CD4-positive, alpha-beta T cell treated with Interferon alpha-2 for 1 hour (primary cell): Measurements from ENCODE around the gene SPNS1.
A peak's percentile ranks its signal among the peaks of the same experiment; 100 is the strongest.
"Not testable (repeated sequence)": the region's sequence is repeated elsewhere in the genome, so short reads cannot be mapped to it uniquely, and the experiment has no call there.

Experiments used
- DNase-seq, 2 donors: peaks; one replicate each; pipeline ENCODE4 v3.0.0-alpha.2; 2020 to 2022

The SPNS1 gene

DNA sequence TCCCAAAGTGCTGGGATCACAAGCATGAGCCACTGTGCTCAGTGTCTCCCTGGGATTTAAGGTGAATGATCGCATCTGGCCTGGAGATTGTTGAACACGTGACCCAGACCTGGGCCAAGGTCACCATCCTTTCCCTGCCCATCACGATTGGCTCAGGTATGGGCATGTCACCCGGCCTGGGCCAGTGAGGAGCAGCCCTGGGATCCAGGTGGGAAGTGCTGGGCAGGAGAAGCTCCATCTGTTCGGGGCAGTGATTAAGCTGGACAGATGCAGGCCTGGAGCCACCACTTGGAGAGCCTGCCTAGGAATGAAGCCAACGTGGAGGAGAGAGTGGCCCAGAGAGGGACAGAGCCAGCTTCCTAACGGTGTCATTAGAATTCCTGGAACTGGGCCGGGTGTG is 17.1 kb downstream of the SPNS1 start:
- no peak for DNase-seq

DNA sequence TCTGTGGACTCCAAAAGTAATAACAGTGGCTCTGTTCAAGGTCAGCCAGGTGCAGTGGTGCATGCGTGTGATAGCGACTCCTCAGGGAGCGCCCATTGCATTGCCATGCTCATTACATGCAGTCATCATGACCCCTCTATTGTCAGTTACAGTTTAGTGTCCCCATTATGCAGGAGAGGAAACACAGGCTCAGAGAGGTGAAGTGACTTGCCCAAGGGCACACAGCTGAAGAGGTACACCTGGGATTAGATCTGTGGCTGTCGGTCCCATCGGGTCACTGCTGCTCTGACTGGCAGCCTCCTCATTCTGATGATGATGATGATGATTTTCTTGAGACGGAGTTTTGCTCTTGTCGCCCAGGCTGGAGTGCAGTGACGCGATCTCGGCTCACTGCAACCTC is 17.9 kb downstream of the SPNS1 start:
- DNase-seq = no peak

DNA sequence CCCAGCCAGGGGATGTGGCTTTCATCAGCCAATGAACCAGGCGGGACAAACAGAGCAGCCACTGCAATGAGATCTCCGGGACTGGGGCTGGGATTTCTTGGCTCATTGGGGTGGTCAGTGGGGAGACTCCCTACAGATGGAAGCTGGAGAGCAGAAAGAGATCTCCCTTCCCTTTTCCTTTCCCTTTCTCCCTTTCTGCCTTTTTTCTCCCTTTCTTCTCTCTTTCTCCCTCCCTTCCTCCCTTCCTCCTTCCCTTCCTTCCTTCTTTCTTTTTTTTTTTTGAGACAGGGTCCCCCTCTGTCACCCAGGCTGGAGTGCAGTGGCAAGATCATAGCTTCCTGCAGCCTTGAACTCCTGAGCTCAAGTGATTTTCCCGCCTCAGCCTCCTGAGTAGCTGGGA is 24.3 kb downstream of the SPNS1 start:
- no peak for DNase-seq

DNA sequence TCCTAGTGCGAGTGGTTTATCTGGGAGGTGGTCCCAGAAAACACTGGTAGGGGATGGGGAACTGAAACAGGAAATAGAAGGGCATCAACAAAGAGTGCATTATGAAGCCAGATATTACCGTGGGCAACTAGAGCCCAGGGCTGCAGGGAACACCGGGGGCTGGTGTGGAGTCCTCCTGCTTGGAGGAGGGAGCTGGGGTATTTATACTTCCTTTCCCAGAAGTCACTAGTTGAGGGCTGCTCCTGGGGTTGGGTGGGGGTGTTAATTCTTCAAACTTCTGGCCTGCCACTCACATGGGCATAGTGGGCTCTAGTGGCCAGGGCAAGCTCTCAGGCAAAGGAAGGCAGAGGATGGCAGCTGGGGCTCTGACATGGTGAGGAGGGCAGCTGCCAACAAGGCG is 25.0 kb downstream of the SPNS1 start:
- DNase-seq = no peak

DNA sequence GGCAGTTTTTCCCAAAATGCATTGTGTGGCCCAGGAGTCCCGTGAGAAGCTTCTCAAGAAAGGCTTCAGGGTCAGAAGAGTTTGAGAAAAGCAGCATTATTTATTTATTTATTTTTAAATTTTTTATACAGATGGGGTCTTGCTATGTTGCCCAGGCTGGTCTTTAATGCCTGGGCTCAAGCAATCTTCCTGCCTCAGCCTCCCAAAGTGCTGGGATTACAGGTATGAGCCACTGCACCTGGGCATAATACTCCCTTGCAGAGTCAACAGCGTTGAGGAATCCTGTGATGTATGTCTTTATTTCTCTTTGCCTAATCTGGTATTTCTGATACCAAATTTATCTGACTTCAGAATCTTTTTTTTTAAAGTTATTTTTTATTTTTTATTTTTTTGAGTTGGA is 25.4 kb downstream of the SPNS1 start:
- DNase-seq = no peak

- DNase-seq = not testable (repeated sequence)
These were observed 30.0 kb downstream of the SPNS1 start for GRCh38 chr16:29004496-29005139.

- peak; percentile 39 to 65 for DNase-seq
These were observed 33.4 kb downstream of the SPNS1 start for GRCh38 chr16:29007730-29008593.

DNA sequence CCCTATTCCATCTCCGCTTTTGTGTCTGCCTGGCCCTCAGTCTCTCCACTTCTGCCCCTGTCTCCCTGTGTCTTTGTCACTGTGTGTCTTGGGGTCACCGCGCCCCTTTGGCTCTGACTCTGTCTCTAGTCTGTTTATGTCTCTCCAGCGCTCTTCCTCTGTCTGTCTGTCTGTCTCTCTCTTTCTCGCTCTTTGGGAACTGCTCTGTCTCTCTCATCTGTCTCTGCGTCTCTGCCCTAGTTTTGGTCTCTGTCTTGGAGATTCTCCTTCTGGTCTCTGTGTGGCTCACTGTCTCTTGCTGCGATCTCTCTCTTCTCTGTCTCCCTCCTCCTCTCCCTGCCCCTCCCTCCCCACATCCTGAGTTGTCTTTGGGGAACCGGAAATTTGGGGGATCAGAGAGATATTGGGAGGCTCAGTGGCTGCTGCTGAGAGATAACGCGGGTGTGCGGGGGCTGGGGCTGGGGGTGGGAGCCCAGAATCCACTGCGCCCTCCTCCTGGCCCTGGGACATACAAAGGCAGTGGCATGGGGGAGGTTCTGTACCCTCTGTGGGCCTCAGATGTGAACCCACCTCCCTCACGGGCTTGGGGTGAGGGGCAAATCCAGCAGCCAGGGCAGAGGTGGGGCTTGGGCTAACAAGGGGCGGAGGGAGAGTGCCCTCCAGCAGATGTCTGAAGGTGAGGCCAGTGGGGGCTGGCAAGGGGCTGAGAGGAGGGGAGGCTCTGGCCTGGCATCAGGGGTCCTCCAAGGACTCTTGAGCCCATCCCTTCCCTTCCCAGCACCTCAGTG is 34.7 kb downstream of the SPNS1 start:
- peak in 1 of 2 donors; percentile 43 for DNase-seq

GRCh38 chr16:29009838-29010166 is 35.2 kb downstream of the SPNS1 start:
- no peak for DNase-seq

- no peak for DNase-seq
These were observed 36.5 kb downstream of the SPNS1 start for GRCh38 chr16:29011112-29011511.

DNA sequence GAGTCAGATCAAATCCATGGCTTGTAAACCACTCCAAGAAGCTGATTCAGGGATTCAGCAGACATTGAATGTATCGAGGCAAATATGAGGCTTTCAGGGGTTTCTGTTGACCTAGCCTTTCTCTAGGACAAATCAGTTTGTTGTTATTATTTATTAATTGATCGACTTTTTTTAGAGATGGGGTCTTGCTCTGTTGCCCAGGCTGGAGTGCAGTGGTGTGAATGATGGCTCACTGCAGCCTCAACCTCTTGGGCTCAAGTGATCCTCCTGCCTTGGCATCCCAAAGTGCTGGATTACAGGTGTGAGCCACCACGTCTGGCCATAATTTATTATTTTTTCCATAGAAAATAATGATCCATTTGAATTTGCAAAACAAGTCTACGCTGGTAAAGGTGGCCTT is 37.3 kb downstream of the SPNS1 start:
- DNase-seq = no peak

GRCh38 chr16:29012913-29013553 is 38.5 kb downstream of the SPNS1 start:
- DNase-seq = peak in 1 of 2 donors; percentile 47

GRCh38 chr16:29014561-29015069 is 40.0 kb downstream of the SPNS1 start:
- DNase-seq = no peak

DNA sequence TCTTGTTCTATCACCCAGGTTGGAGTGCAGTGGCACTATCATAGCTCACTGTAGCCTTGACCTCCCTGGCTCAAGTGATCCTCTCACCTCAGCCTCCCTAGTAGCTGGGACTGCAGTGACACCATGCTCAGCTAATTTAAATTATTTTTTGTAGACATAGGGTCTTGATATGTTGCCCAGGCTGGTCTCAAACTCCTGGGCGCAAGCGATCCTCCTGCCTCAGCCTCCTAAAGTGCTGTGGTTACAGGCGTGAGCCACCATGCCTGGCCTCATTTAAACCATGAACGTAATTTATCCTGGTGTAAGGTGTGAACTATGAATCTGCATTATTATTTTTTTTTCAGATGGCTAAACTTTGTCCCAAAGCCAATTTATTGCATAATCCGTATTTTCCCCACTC is 47.6 kb downstream of the SPNS1 start:
- DNase-seq = no peak

DNA sequence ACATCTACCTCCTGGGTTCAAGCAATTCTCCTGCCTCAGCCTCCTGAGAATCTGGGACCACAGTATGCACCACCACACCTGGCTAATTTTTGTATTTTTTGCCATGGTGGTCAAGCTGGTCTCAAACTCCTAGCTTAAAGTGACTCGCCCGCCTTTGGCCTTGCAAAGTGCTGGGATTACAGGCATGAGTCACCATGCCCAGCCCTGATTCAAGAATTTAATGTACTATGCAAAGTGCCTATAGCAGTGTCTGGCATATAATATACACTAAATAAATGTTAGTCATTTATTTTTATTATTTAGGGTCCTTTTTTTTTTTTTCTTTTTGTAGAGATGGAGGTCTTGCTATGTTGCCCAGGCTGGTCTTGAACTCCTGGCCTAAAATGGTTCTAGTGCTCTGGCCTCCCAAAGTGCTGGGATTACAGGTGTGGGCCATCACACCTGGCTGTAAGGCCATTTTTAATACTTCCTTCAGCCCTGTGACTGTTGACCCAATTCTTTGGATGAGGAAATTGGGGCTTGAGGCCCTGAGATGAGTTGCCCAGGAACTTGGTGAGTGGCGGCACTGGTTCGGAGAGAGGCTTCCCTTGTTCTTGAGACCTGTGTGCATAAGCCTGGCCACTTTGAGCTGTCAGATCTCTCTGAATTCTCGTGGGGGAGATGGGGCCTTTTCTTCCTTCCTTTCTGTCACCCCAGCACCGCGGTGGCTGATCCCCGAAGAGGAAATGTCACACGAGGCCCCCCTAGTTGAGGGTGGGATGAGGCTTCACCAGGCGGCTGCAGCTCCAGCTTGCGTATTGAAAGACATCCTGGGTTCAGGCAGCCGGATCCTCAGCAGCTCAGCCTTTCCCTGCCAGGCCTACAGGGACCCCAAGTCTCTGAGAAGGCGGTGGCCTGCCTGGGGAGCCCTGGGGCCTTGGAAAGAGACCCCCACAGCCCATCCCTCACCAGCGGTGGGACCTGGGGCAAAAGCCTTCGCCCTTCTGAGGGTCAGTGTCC is 49.0 kb downstream of the SPNS1 start:
- no peak for DNase-seq

- DNase-seq = no peak
These were observed 49.7 kb downstream of the SPNS1 start for GRCh38 chr16:29024278-29024677.

- no peak for DNase-seq
These were observed 50.6 kb downstream of the SPNS1 start for GRCh38 chr16:29025218-29025617.

DNA sequence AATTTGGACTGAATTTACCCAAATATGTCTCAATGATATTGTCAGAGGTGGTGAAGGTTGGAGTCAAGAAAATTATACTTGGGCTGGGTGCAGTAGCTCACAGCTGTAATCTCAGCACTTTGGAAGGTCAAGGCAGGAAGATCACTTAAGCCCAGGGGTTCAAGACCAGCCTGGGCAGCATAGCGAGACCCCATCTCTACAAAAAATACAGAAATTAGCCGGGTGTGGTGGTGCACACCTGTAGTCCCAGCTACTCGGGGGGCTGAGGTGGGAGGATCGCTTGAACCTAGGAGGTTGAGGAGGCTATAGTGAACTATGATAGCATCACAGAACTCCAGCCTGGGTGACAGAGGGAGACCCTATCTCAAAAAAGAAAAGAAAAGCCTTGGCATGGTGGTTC is 51.2 kb downstream of the SPNS1 start:
- DNase-seq = no peak

- no peak for DNase-seq
These were observed 54.0 kb downstream of the SPNS1 start for GRCh38 chr16:29028457-29029167.

- peak; percentile 15 to 28 for DNase-seq
These were observed 54.8 kb downstream of the SPNS1 start for GRCh38 chr16:29029168-29029994.
